H9 (cell line): Measurements from ENCODE around the gene SPATA3. TPM values are rescaled to one million over a fixed set of nuclear protein-coding genes. Genes with fewer than 3 reads are reported as not detected.

Source experiments
- DNase-seq: peaks from one replicate; pipeline ENCODE4 v3.0.0-alpha.2; 2017
- H2AFZ ChIP-seq: one replicate; pipeline ENCODE4 v1.6.1; 2013; ENCODE audit warnings: mild to moderate bottlenecking, low read length, control low read depth, moderate library complexity
- H2AK5ac ChIP-seq: 2 replicates; pipeline ENCODE4 v1.6.1; 2013; ENCODE audit warnings: low read length, control low read depth, mixed read lengths; ENCODE audit not compliant: insufficient read length
- H2BK120ac ChIP-seq: one replicate; pipeline ENCODE4 v1.6.1; 2013; ENCODE audit warnings: low read depth, mild to moderate bottlenecking, low read length, control low read depth, inconsistent platforms; ENCODE audit not compliant: poor library complexity, severe bottlenecking
- H2BK12ac ChIP-seq: 2 replicates; pipeline ENCODE4 v1.6.1; 2013; ENCODE audit warnings: low read length, control low read depth, mixed read lengths, low read depth; ENCODE audit not compliant: insufficient read length
- H2BK15ac ChIP-seq: 2 replicates; pipeline ENCODE4 v1.6.1; 2013; ENCODE audit warnings: low read depth, low read length, control low read depth
- H2BK20ac ChIP-seq: one replicate; pipeline ENCODE4 v1.6.1; 2013; ENCODE audit warnings: low read depth, mild to moderate bottlenecking, low read length, control low read depth, inconsistent platforms; ENCODE audit not compliant: poor library complexity, severe bottlenecking
- H2BK5ac ChIP-seq: 2 replicates; pipeline ENCODE4 v1.6.1; 2013; ENCODE audit warnings: low read length, control low read depth, mixed read lengths; ENCODE audit not compliant: insufficient read length
- H3K14ac ChIP-seq: 2 replicates; pipeline ENCODE4 v1.6.1; 2013; ENCODE audit warnings: low read length, control low read depth; ENCODE audit not compliant: insufficient read depth
- H3K18ac ChIP-seq: 2 replicates; pipeline ENCODE4 v1.6.1; 2013; ENCODE audit warnings: low read depth, mild to moderate bottlenecking, mixed read lengths, low read length, control low read depth; ENCODE audit not compliant: insufficient read length
- H3K23ac ChIP-seq: 2 replicates; pipeline ENCODE4 v1.6.1; 2013; ENCODE audit warnings: low read length, control low read depth, mixed read lengths, low read depth; ENCODE audit not compliant: insufficient read length
- H3K23me2 ChIP-seq: 2 replicates; pipeline ENCODE4 v1.6.1; 2013; ENCODE audit warnings: low read depth, mild to moderate bottlenecking, mixed read lengths, low read length, control low read depth; ENCODE audit not compliant: insufficient read length, poor library complexity, severe bottlenecking
- H3K27ac ChIP-seq: 2 replicates; pipeline ENCODE4 v1.5.1; 2013; ENCODE audit warnings: low read length, control low read depth, mixed read lengths, low read depth; ENCODE audit not compliant: insufficient read length
- H3K27me3 ChIP-seq: 2 replicates; pipeline ENCODE4 v1.6.1; 2013; ENCODE audit warnings: low read length, control low read depth, inconsistent platforms; ENCODE audit not compliant: insufficient read depth
- H3K4ac ChIP-seq: 2 replicates; pipeline ENCODE4 v1.6.1; 2013; ENCODE audit warnings: low read depth, mild to moderate bottlenecking, control low read depth, inconsistent platforms, low read length, moderate library complexity
- H3K4me1 ChIP-seq: 2 replicates; pipeline ENCODE4 v1.6.1; 2013; ENCODE audit warnings: low read length, control low read depth, inconsistent platforms; ENCODE audit not compliant: insufficient read depth
- H3K4me2 ChIP-seq: 2 replicates; pipeline ENCODE4 v1.6.1; 2013; ENCODE audit warnings: low read length, control low read depth, mixed read lengths; ENCODE audit not compliant: insufficient read length, insufficient read depth
- H3K56ac ChIP-seq: 2 replicates; pipeline ENCODE4 v1.6.1; 2013; ENCODE audit warnings: low read depth, mild to moderate bottlenecking, mixed read lengths, low read length, control low read depth; ENCODE audit not compliant: insufficient read length
- H3K79me1 ChIP-seq: 2 replicates; pipeline ENCODE4 v1.6.1; 2013; ENCODE audit warnings: low read depth, mild to moderate bottlenecking, moderate library complexity, low read length, control low read depth, inconsistent platforms; ENCODE audit not compliant: insufficient read depth, poor library complexity, severe bottlenecking
- H3K79me2 ChIP-seq: 2 replicates; pipeline ENCODE4 v1.6.1; 2013; ENCODE audit warnings: low read length, control low read depth, inconsistent platforms; ENCODE audit not compliant: insufficient read depth
- H3K9ac ChIP-seq: 2 replicates; pipeline ENCODE4 v1.6.1; 2013; ENCODE audit warnings: low read length, control low read depth, mixed read lengths; ENCODE audit not compliant: insufficient read length; ENCODE audit errors: extremely low read depth
- H3K9me3 ChIP-seq: one replicate; pipeline ENCODE4 v1.6.1; 2013; ENCODE audit warnings: low read depth, low read length, inconsistent platforms; ENCODE audit not compliant: control insufficient read depth
- H3T11ph ChIP-seq: one replicate; pipeline ENCODE4 v1.6.1; 2013; ENCODE audit warnings: mild to moderate bottlenecking, low read length, control low read depth, inconsistent platforms
- H4K20me1 ChIP-seq: one replicate; pipeline ENCODE4 v1.6.1; 2013; ENCODE audit not compliant: control insufficient read depth, insufficient read length, insufficient read depth
- H4K5ac ChIP-seq: 2 replicates; pipeline ENCODE4 v1.6.1; 2013; ENCODE audit warnings: low read depth, mild to moderate bottlenecking, mixed read lengths, low read length, control low read depth; ENCODE audit not compliant: insufficient read length
- H4K8ac ChIP-seq: replicated peaks from 2 replicates; pipeline ENCODE4 v1.6.1; 2013; ENCODE audit warnings: low read length, control low read depth, mixed read lengths, low read depth; ENCODE audit not compliant: insufficient read length
- H4K91ac ChIP-seq: 2 replicates; pipeline ENCODE4 v1.6.1; 2013; ENCODE audit warnings: low read depth, mild to moderate bottlenecking, moderate library complexity, mixed read lengths, low read length, control low read depth; ENCODE audit not compliant: insufficient read length
- H3K27ac Mint-ChIP-seq, 3 experiments: 2 replicates in 2 of 3; 3 replicates in 1 of 3; pipeline ENCODE4 v1.8.0; 2020 to 2021; ENCODE audit warnings: mixed read lengths in 3 of 3, mild to moderate bottlenecking in 1 of 3, moderate library complexity in 1 of 3
- H3K27me3 Mint-ChIP-seq: 2 replicates; pipeline ENCODE4 v1.8.0; 2021; ENCODE audit warnings: low read depth, mild to moderate bottlenecking, moderate library complexity, mixed read lengths
- H3K36me3 Mint-ChIP-seq, 3 experiments: 2 replicates in 2 of 3; 3 replicates in 1 of 3; pipeline ENCODE4 v1.8.0; 2020 to 2021; ENCODE audit warnings: low read depth in 3 of 3, mixed read lengths in 3 of 3; ENCODE audit not compliant: insufficient read depth in 1 of 3
- H3K4me1 Mint-ChIP-seq, 2 experiments: 2 replicates each; pipeline ENCODE4 v1.8.0; 2020; ENCODE audit warnings: mixed read lengths in 2 of 2
- H3K4me3 Mint-ChIP-seq, 2 experiments: 2 replicates in 1 of 2; 3 replicates in 1 of 2; pipeline ENCODE4 v1.8.0; 2020 to 2021; ENCODE audit warnings: mild to moderate bottlenecking in 2 of 2, mixed read lengths in 2 of 2, moderate library complexity in 1 of 2
- H3K9me3 Mint-ChIP-seq, 2 experiments: 2 replicates in 1 of 2; 3 replicates in 1 of 2; pipeline ENCODE4 v1.8.0; 2020; ENCODE audit warnings: mild to moderate bottlenecking in 2 of 2, mixed read lengths in 2 of 2, moderate library complexity in 1 of 2
- CTCF ChIP-seq: fragments of 200-600 bp; sonication (generic); conservative IDR thresholded peaks from 3 replicates; pipeline ENCODE4 v1.8.0; 2021; ENCODE audit warnings: antibody characterized with exemption, mild to moderate bottlenecking
- WGBS: extraction: QIAGEN DNeasy Blood & Tissue Kit; methylation state at CpG from one replicate; pipeline ENCODE4 v1.1.7; 2013; ENCODE audit warnings: missing lambda C conversion rate, low lambda C conversion rate, mixed read lengths; ENCODE audit not compliant: insufficient read length; ENCODE audit errors: extremely low coverage; 5-methylcytosine and 5-hydroxymethylcytosine counted together
- total RNA-seq: library from RNA; stranded (reverse); gene quantifications from 2 replicates; pipeline ENCODE4 v1.2.1, GENCODE V29; 2021

The SPATA3 gene
- total RNA-seq, 1 experiment from 2014 or later, result not detected

- Histone ChIP-seq H3K23me2 (no peaks in the 10 kb centered on the region), H3K14ac (no peak overlapping the region), H3K56ac (no peak overlapping the region), H2BK15ac (no peak overlapping the region), H2BK20ac (no peak overlapping the region), H3K23ac (no peak overlapping the region), H3K4ac (no peak overlapping the region), H3K4me1 (no peaks in the 10 kb centered on the region), H2BK5ac (no peak overlapping the region), H3K27ac (no peak overlapping the region), H2BK120ac (no peak overlapping the region), H2AFZ (no peak overlapping the region), H4K5ac (no peak overlapping the region), H3K9me3 (no peaks in the 10 kb centered on the region), H2AK5ac (no peak overlapping the region), H4K20me1 (no peaks in the 10 kb centered on the region), H3T11ph (no peak overlapping the region), H4K8ac (no peak overlapping the region), H3K79me2 (no peaks in the 10 kb centered on the region), H4K91ac (no peak overlapping the region), H2BK12ac (no peak overlapping the region), H3K4me2 (no peak overlapping the region), H3K18ac (no peak overlapping the region), H3K27me3 (no peaks in the 10 kb centered on the region; the same call in 1 of the 2 replicates), H3K79me1 (no peaks in the 10 kb centered on the region), H3K9ac (no peak overlapping the region)
- H3K4me1 Mint-ChIP-seq, result peaks cover 4 to 10% of the 10 kb centered on the region in 2 experiments; a peak in 2 of 4 replicates
- WGBS, result no CpG with 5 or more reads among the region's 10 CpGs
- no peaks in the 10 kb centered on the region for H3K36me3 Mint-ChIP-seq
- TF ChIP-seq CTCF, result no peak
- no peak for DNase-seq
- H3K27me3 Mint-ChIP-seq, result peaks cover 45% of the 10 kb centered on the region
- no peaks in the 10 kb centered on the region for H3K9me3 Mint-ChIP-seq
- no peak overlapping the region for H3K27ac Mint-ChIP-seq
- no peak overlapping the region for H3K4me3 Mint-ChIP-seq
Observed at GRCh38 chr2:231047923-231048915, 52.3 kb downstream of the SPATA3 start.
